ENCODE results near the gene MPEG1.

DNA sequence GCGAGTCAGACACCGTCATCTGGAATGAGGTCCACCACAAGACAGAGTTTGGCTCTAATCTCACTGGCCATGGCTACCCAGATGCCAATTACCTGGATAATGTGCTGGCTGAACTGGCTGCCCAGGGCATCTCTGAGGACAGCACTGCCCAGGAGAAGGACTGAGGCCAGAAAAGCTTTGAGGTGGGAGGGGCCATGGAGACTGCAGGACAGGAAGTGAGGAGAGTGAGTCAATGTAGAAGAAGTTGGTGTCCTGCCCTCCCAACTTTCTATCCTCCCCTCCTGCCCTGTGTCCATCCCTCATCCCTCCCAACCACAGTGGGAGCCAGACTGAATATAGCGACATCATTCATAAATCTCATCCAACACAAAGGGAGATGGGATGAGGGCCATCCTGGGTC lies 8.0 kb downstream of the MPEG1 start:
- TF ChIP-seq, protein P1, sequence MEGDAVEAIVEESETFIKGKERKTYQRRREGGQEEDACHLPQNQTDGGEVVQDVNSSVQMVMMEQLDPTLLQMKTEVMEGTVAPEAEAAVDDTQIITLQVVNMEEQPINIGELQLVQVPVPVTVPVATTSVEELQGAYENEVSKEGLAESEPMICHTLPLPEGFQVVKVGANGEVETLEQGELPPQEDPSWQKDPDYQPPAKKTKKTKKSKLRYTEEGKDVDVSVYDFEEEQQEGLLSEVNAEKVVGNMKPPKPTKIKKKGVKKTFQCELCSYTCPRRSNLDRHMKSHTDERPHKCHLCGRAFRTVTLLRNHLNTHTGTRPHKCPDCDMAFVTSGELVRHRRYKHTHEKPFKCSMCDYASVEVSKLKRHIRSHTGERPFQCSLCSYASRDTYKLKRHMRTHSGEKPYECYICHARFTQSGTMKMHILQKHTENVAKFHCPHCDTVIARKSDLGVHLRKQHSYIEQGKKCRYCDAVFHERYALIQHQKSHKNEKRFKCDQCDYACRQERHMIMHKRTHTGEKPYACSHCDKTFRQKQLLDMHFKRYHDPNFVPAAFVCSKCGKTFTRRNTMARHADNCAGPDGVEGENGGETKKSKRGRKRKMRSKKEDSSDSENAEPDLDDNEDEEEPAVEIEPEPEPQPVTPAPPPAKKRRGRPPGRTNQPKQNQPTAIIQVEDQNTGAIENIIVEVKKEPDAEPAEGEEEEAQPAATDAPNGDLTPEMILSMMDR (IDR thresholded peaks at IDR 0.05; ENCODE audit: low read depth, low read length, missing input control), result no peak
- TF ChIP-seq, protein P2, sequence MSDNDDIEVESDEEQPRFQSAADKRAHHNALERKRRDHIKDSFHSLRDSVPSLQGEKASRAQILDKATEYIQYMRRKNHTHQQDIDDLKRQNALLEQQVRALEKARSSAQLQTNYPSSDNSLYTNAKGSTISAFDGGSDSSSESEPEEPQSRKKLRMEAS (IDR thresholded peaks at IDR 0.05), result no peak
- TF ChIP-seq GABPA (IDR thresholded peaks at IDR 0.05 in 1 of 2, conservative IDR thresholded peaks at IDR 0.05 in 1 of 2), result no peak
- TF ChIP-seq YY1 (IDR thresholded peaks at IDR 0.05), result no peak
- TF ChIP-seq, protein P3, sequence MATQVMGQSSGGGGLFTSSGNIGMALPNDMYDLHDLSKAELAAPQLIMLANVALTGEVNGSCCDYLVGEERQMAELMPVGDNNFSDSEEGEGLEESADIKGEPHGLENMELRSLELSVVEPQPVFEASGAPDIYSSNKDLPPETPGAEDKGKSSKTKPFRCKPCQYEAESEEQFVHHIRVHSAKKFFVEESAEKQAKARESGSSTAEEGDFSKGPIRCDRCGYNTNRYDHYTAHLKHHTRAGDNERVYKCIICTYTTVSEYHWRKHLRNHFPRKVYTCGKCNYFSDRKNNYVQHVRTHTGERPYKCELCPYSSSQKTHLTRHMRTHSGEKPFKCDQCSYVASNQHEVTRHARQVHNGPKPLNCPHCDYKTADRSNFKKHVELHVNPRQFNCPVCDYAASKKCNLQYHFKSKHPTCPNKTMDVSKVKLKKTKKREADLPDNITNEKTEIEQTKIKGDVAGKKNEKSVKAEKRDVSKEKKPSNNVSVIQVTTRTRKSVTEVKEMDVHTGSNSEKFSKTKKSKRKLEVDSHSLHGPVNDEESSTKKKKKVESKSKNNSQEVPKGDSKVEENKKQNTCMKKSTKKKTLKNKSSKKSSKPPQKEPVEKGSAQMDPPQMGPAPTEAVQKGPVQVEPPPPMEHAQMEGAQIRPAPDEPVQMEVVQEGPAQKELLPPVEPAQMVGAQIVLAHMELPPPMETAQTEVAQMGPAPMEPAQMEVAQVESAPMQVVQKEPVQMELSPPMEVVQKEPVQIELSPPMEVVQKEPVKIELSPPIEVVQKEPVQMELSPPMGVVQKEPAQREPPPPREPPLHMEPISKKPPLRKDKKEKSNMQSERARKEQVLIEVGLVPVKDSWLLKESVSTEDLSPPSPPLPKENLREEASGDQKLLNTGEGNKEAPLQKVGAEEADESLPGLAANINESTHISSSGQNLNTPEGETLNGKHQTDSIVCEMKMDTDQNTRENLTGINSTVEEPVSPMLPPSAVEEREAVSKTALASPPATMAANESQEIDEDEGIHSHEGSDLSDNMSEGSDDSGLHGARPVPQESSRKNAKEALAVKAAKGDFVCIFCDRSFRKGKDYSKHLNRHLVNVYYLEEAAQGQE (IDR thresholded peaks at IDR 0.05), result no peak
- TF ChIP-seq FOXA1 (IDR thresholded peaks at IDR 0.05), result no peak

All from liver (tissue), 3 donors.